DMS 273 (cell line): ENCODE results near the gene STK32B.
"Not testable (repeated sequence)": the region's sequence is repeated elsewhere in the genome, so short reads cannot be mapped to it uniquely, and the experiment has no call there.

Experiments used
- DNase-seq: peaks from one replicate; lab custom pipeline; 2025; ENCODE audit not compliant: unreplicated experiment; lab: John Stamatoyannopoulos, UW

Gene STK32B

DNA sequence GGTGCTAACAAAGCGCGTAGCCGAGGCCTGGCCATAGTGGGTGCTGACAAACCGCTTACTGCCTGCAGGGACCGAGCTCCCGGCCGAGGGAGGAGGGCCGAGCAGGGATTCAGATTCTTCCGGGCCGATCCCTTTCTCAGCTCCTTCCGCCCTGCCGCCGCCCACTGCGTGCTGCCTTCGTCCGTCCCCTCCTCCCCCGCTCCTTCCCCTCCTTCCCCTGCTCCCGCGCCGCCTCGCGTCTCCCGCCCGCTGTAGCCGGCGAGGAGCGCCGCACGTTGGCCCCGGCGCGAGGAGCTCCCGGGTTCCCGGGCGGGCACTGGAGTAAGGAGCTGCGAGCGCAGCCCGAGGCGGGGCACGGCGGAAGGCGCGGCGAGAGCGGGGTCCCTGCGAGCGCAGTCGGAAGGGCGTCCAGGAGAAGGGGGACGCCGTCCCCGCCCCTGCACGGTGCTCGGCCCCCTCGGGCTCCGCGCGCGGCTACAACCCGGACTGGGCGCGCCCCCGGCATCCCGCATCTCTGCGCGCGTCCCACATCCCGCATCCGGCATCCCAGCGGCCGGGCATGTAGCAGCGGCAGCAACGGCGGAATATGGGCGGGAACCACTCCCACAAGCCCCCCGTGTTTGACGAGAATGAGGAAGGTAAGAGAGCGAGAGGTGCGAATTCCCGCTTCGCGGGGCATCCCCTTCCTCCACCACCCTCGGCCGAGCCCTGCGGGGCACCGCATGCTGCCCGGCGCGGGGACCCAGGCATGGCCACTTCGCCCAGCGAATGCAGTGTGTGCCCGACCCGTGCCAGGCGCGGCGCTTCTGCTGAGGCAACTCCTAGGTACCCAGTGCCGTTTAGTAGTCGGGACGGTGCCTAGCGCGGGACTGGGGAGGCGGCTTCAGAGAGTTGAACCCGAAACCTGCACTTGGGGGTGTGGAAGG lies at the start of gene STK32B:
Gene STK32B (plus strand): TSS at position 203 of the 926 bp plus-strand sequence.
- peak; percentile 74 for DNase-seq

- not testable (repeated sequence) for DNase-seq
These were observed 49.6 kb upstream of the STK32B start for GRCh38 chr4:5001641-5002040.

DNA sequence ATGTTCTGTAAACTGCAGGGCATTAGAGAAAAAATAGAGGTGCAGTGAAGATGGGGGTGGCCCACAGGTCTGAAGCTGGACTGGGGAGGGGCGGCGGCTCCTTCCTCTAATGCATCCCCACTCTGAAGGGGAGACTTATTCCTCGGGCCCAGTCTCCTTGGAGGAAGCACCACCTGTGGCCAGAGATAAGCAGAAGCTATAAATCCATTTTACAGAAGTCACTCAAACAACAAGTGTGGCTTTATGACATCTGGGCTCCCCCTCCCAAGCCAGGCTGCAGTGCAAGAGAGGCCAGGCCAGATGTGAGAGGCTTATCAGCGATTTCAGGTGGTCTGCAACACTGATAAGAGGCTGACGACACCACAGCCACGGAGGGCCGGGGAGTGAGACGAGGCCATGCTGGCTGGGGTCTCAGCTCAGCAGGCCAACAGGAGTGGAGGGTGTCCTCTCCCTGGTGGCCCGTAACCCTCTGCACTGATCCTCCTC lies 47.9 kb upstream of the STK32B start:
- no peak for DNase-seq

GRCh38 chr4:5003918-5004317 lies 47.4 kb upstream of the STK32B start:
- DNase-seq = no peak

- DNase-seq = no peak
These were observed 46.8 kb upstream of the STK32B start for GRCh38 chr4:5004496-5004895.

DNA sequence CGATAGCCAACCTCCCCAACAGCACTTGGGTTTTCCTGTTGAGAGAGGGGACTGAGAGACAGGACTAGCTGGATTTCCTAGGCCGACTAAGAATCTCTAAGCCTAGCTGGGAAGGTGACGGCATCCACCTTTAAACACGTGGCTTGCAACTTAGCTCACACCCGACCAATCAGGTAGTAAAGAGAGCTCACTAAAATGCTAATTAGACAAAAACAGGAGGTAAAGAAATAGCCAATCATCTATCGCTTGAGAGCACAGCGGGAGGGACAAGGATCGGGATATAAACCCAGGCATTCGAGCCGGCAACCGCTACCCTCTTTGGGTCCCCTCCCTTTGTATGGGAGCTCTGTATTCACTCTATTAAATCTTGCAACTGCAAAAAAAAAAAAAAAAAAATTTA lies 44.3 kb upstream of the STK32B start:
- not testable (repeated sequence) for DNase-seq

- no peak for DNase-seq
These were observed 41.5 kb upstream of the STK32B start for GRCh38 chr4:5009796-5010195.

DNA sequence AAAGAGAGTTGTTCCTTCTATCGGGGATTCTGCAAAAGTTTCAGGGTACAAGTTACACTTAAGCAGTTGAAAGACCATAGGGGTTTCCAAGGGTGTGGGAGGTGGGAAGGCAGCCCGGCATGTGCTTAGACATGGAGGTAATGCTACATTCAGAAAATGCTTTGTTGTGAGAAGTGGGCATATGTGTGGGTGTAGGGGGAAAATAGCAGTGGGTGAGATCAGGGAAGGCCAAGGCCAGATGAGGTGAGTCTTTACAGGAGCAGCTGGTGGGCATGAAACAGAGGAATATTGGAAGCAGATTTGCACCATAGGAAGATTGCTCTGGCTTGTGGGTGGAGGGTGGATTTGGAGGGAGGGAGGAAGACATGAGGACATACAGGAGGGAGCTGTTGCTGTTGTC lies 40.3 kb upstream of the STK32B start:
- no peak for DNase-seq

GRCh38 chr4:5012244-5012898 lies 38.9 kb upstream of the STK32B start:
- DNase-seq = no peak

- DNase-seq = no peak
These were observed 38.3 kb upstream of the STK32B start for GRCh38 chr4:5012958-5013357.

DNA sequence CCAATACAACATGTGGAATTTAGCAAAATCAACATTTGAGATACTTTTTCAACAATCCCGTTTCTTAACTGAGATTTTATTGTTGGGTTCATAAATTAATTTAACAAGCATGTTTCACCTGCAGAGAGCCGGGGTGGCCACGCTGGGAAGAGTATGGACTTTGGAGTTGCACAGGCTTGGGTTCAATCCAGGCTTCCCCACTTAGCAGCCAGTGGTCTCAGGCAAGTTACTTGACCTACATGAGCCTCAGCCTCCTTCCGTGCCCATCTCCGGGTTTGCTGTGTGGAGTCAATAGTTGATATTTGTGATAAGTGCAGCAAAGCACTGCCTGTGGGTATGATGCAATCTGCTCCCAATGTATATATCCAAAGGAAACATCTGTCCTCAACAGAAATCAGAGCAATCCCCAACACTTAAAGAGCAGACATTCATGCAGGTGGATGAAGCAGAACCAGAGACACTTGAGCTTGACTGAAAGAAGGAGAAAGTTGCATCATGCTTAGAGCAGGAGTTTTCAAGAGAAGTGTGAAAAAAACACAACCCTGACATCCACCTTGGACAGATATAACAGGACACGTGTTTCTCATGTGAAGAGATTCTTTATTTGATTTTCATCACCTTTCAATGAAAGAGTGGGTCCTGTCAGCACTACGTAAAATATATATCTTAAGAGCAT lies 37.1 kb upstream of the STK32B start:
- no peak for DNase-seq

DNA sequence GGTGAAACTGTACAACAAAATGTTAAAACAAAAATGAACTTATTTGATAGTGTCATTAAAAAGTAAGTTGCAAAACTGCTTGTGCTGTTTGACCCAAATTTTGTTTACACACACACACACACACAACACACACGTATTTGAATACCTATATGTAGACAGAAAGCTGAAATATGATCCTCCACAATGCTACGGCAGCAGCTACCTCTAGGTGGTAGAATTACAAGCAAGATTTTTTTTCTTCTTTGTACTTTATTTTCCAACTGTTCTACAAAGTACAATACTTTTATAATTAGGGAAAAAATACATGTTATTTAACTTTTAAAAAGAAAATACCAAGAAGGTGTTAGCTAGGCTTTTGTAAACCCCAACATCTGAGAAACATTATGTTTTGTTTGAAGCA lies 33.2 kb upstream of the STK32B start:
- no peak for DNase-seq

GRCh38 chr4:5018603-5019002 lies 32.7 kb upstream of the STK32B start:
- DNase-seq = no peak

- no peak for DNase-seq
These were observed 32.0 kb upstream of the STK32B start, which contains the start of gene CYTL1 for GRCh38 chr4:5019274-5019673. Gene CYTL1 (minus strand): TSS chr4:5019458. CDS start chr4:5019445, 13 bp downstream.

DNA sequence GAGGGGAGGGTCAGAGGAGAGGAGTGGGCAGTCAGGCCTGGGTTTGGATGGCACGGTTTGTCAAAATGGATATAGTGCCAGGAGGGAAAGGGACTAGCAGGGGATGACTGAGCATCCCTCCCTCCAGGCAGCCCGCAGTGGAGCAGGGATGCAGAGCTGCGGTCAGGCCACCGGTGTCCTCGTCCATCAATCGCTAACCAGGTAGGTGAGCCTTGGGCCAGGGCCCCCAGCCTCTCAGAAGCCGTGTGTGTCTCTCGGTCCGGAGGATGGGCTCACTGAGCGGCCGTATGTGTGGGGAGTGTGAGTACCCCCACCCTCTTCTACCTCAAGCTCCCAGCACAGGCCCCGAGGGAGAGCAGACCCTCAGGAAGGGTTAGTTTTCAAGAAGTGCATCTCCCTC lies 31.5 kb upstream of the STK32B start:
- DNase-seq = no peak

- DNase-seq = no peak
These were observed 30.9 kb upstream of the STK32B start for GRCh38 chr4:5020341-5020740.

DNA sequence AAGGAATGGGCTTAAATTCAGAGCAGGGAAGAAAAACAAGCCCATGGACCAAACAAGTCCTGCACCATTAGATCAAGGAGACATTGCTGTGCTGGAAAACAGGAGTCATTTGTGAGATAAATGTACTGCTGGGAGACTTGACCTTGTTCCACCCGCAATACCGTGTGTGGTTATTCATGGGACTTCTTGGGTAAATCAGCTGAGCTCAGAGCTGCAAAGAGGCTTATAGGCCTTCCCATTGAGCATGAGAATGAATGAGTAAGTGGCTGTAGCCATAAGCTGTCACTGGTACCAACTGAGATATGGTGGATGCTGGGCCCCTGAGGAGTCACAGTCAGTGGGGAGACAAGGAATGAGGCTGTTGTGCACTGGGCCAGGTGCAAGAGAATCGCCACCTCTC lies 29.7 kb upstream of the STK32B start:
- DNase-seq = no peak

DNA sequence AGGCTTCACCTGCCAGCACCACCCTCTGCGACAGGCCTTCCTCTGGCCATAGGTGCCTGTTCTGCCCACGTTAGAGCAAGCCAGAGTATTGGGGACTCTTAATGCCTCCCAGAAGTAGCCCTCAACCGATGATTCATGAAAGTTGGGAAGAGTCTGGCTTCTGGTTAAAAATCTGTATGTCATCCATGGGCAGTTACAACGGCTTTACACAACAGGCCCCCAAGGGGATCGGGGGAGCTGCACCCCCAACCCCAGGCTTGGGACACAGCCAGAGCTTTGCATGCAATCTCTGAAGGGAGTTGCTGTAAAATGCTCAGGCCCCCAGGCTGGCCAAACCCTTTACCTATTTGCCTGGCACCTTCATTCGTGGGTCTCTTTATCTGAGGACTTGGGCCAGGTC lies 26.6 kb upstream of the STK32B start:
- DNase-seq = no peak

- DNase-seq = no peak
These were observed 24.9 kb upstream of the STK32B start for GRCh38 chr4:5026371-5026770.

DNA sequence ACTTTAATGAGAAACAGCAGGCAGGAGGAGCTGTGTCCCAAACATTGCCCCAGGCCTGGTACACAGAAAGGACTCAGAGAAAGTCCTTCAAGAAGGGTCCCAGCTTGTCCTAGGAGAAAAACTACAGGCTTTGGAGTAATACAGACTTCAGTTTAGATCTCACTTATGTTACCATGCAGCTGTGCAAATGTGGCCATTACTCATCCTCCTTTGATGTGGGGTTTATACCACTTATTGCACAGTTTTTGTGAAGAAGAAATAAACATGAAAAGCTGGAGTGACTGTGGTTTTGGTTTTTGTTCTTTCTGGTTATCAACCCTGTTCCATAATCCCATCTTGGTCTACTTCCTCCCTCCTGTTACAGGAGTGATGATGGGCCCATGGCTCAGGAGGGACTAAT lies 23.9 kb upstream of the STK32B start:
- no peak for DNase-seq

- DNase-seq = no peak
These were observed 22.8 kb upstream of the STK32B start for GRCh38 chr4:5028480-5028879.

DNA sequence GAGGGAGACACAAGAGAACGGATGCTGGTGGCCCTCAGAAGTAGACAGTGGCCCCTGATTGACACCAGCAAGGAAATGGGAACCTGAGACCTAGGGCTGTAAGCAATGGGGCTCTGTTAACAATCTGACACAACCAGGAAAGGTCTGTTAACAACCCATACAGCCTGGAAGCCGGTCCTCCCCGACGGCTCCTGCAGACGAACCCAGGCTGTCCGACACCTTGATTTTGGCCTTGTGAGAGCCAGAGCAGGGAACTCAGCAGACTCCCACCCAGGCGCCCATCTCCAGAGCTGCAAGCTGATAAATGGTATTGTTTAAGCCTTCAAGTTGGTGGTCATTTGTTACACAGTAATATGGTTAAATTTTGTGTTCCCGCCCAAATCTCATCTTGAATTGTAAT lies 21.8 kb upstream of the STK32B start:
- DNase-seq = no peak
